ENCODE measurements around the gene SAV1.

Gene SAV1

GRCh38 chr14:50675597-50675996 lies 7.5 kb upstream of the SAV1 start:
- DNase-seq (ENCODE audit: low read depth) = no peak
- TF ChIP-seq CTCF (IDR thresholded peaks at IDR 0.05; ENCODE audit: control insufficient read depth, insufficient read depth, low read depth, low read length, missing control alignments) = no peak
- H3K4me3 ChIP-seq (ENCODE audit: control insufficient read depth, low read depth, low read length) = no peak overlapping the region

- TF ChIP-seq CTCF (IDR thresholded peaks at IDR 0.05; ENCODE audit: control insufficient read depth, insufficient read depth, low read depth, low read length, missing control alignments) = no peak
- no peak for DNase-seq (ENCODE audit: low read depth)
Observed at GRCh38 chr14:50670866-50671256, 2.8 kb upstream of the SAV1 start.

GRCh38 chr14:50670196-50670865 lies 2.2 kb upstream of the SAV1 start:
- DNase-seq (ENCODE audit: low read depth) = no peak
- no peak for TF ChIP-seq CTCF (IDR thresholded peaks at IDR 0.05; ENCODE audit: control insufficient read depth, insufficient read depth, low read depth, low read length, missing control alignments)
- no peak overlapping the region for H3K4me3 ChIP-seq (ENCODE audit: control insufficient read depth, low read depth, low read length)

More at GRCh38 chr14:50670866-50671256, 2.8 kb upstream of the SAV1 start:
- H3K4me3 ChIP-seq (ENCODE audit: control insufficient read depth, low read depth, low read length) = no peak overlapping the region

GRCh38 chr14:50669441-50669986 lies 1.4 kb upstream of the SAV1 start:
- no peak for TF ChIP-seq CTCF (IDR thresholded peaks at IDR 0.05; ENCODE audit: control insufficient read depth, insufficient read depth, low read depth, low read length, missing control alignments)
- DNase-seq (ENCODE audit: low read depth) = no peak
- no peak overlapping the region for H3K4me3 ChIP-seq (ENCODE audit: control insufficient read depth, low read depth, low read length)

GRCh38 chr14:50668826-50669143 lies 679 bp upstream of the SAV1 start:
- TF ChIP-seq CTCF (IDR thresholded peaks at IDR 0.05; ENCODE audit: control insufficient read depth, insufficient read depth, low read depth, low read length, missing control alignments) = no peak

GRCh38 chr14:50667684-50667995 lies 466 bp downstream of the SAV1 start:
- H3K4me3 ChIP-seq (ENCODE audit: control insufficient read depth, low read depth, low read length) = peak overlapping the region; percentile 79
- TF ChIP-seq CTCF (IDR thresholded peaks at IDR 0.05; ENCODE audit: control insufficient read depth, insufficient read depth, low read depth, low read length, missing control alignments) = no peak
- no peak for DNase-seq (ENCODE audit: low read depth)

More at GRCh38 chr14:50668826-50669143, 679 bp upstream of the SAV1 start:
- H3K4me3 ChIP-seq (ENCODE audit: control insufficient read depth, low read depth, low read length) = peak overlapping the region; percentile 79
- DNase-seq (ENCODE audit: low read depth) = no peak
